OCI-LY1 (cell line): ENCODE data around the gene TNS1.

Experiments
- H2AFZ ChIP-seq: fragments of 200-600 bp; sonication (generic), shearing (Covaris generic); 2 replicates; pipeline ENCODE4 v1.6.0; 2014; ENCODE audit warnings: antibody characterized with exemption, mild to moderate bottlenecking, low read length
- H3F3A ChIP-seq: fragments of 200-600 bp; sonication (generic), shearing (Covaris generic); 2 replicates; pipeline ENCODE4 v1.6.0; 2014; ENCODE audit warnings: mild to moderate bottlenecking, antibody characterized with exemption, low read length, moderate library complexity; ENCODE audit not compliant: insufficient read depth
- H3K27ac ChIP-seq: fragments of 200-600 bp; sonication (generic); 2 replicates; pipeline ENCODE4 v1.5.1; 2014; ENCODE audit warnings: low read length, mixed run types, mild to moderate bottlenecking, low read depth; ENCODE audit not compliant: poor library complexity, severe bottlenecking
- H3K27me3 ChIP-seq: fragments of 200-600 bp; sonication (generic); 2 replicates; pipeline ENCODE4 v1.6.0; 2014; ENCODE audit warnings: antibody characterized with exemption, mild to moderate bottlenecking, low read length, moderate library complexity; ENCODE audit not compliant: insufficient read depth
- H3K36me3 ChIP-seq: fragments of 200-600 bp; sonication (generic); 2 replicates; pipeline ENCODE4 v1.6.1; 2014; ENCODE audit warnings: mild to moderate bottlenecking, antibody characterized with exemption, low read length, moderate library complexity, mixed read lengths; ENCODE audit not compliant: insufficient read depth
- H3K4me1 ChIP-seq: fragments of 200-600 bp; sonication (generic); 2 replicates; pipeline ENCODE4 v1.5.1; 2014; ENCODE audit warnings: mild to moderate bottlenecking, low read length, moderate library complexity; ENCODE audit not compliant: insufficient read depth, severe bottlenecking
- H3K4me2 ChIP-seq: fragments of 200-600 bp; sonication (generic), shearing (Covaris generic); 2 replicates; pipeline ENCODE4 v1.6.1; 2014; ENCODE audit warnings: low read length
- H3K4me3 ChIP-seq: fragments of 200-600 bp; sonication (generic); 2 replicates; pipeline ENCODE4 v1.5.1; 2014; ENCODE audit warnings: low read length, low read depth, mild to moderate bottlenecking, mixed read lengths; ENCODE audit not compliant: poor library complexity, severe bottlenecking
- H3K79me2 ChIP-seq: fragments of 200-600 bp; shearing (Covaris generic); 2 replicates; pipeline ENCODE4 v1.6.1; 2016; ENCODE audit warnings: mixed run types, low read length, mixed read lengths; ENCODE audit not compliant: insufficient read depth
- H3K9ac ChIP-seq: fragments of 200-600 bp; sonication (generic), shearing (Covaris generic); 2 replicates; pipeline ENCODE4 v1.6.1; 2014; ENCODE audit warnings: mild to moderate bottlenecking, low read length, mixed read lengths
- H3K9me2 ChIP-seq: fragments of 200-600 bp; sonication (generic), shearing (Covaris generic); 2 replicates; pipeline ENCODE4 v1.6.1; 2014; ENCODE audit warnings: low read depth, mild to moderate bottlenecking, low read length, mixed read lengths
- H3K9me3 ChIP-seq: fragments of 200-600 bp; shearing (Covaris generic); 2 replicates; pipeline ENCODE4 v1.6.1; 2014; ENCODE audit warnings: low read length, mixed read lengths
- H4K20me1 ChIP-seq: fragments of 200-600 bp; sonication (generic), shearing (Covaris generic); 2 replicates; pipeline ENCODE4 v1.6.0; 2016; ENCODE audit warnings: mild to moderate bottlenecking, low read length; ENCODE audit not compliant: insufficient read depth
- EZH2 ChIP-seq: fragments of 200-600 bp; sonication (generic), shearing (Covaris generic); IDR thresholded peaks from 2 replicates; pipeline ENCODE4 v1.8.0; 2017; ENCODE audit warnings: borderline replicate concordance, mixed run types, mild to moderate bottlenecking, antibody characterized with exemption, low read length, moderate library complexity, mixed read lengths
- TF ChIP-seq, protein P1 (sequence below): fragments of 200-600 bp; sonication (generic), shearing (Covaris generic); IDR thresholded peaks from 2 replicates; pipeline ENCODE4 v1.5.1; 2017; ENCODE audit warnings: mild to moderate bottlenecking, antibody characterized with exemption, low read length, moderate library complexity, mixed read lengths

The TNS1 gene

DNA sequence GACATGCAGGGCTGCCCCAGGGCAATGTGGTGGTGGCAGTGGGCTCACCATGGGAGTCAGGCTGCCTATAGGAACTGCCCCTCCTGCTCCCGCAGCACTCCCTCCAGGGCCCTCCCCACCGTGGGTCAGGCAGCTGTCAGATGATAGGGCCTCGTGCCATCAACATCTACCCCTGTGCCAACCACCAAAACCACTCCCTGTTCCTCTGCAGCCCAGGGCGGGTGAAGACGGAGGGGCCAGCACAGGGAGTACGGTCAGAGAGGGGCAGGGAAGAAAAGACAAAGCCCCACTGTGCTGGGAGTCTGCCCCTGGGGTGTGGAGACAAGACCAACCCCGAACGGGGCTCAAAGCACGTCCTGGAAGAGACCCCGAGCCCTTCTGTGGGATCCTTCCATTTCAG, 97.4 kb downstream of the TNS1 start:
- Histone ChIP-seq H3K4me2 (no peak overlapping the region), H3K9me2 (no peaks in the 10 kb centered on the region), H2AFZ (no peak overlapping the region), H3K79me2 (no peaks in the 10 kb centered on the region), H3K9ac (no peak overlapping the region), H3K9me3 (no peaks in the 10 kb centered on the region), H3K4me1 (peaks cover 19% of the 10 kb centered on the region), H3K36me3 (no peaks in the 10 kb centered on the region), H3K27me3 (no peaks in the 10 kb centered on the region; the same call in 1 of the 2 replicates), H3F3A (no peaks in the 10 kb centered on the region), H3K27ac (no peak overlapping the region), H3K4me3 (no peak overlapping the region), H4K20me1 (no peaks in the 10 kb centered on the region)
- TF ChIP-seq, protein P1, sequence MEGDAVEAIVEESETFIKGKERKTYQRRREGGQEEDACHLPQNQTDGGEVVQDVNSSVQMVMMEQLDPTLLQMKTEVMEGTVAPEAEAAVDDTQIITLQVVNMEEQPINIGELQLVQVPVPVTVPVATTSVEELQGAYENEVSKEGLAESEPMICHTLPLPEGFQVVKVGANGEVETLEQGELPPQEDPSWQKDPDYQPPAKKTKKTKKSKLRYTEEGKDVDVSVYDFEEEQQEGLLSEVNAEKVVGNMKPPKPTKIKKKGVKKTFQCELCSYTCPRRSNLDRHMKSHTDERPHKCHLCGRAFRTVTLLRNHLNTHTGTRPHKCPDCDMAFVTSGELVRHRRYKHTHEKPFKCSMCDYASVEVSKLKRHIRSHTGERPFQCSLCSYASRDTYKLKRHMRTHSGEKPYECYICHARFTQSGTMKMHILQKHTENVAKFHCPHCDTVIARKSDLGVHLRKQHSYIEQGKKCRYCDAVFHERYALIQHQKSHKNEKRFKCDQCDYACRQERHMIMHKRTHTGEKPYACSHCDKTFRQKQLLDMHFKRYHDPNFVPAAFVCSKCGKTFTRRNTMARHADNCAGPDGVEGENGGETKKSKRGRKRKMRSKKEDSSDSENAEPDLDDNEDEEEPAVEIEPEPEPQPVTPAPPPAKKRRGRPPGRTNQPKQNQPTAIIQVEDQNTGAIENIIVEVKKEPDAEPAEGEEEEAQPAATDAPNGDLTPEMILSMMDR = no peak
- no peak for TF ChIP-seq EZH2

DNA sequence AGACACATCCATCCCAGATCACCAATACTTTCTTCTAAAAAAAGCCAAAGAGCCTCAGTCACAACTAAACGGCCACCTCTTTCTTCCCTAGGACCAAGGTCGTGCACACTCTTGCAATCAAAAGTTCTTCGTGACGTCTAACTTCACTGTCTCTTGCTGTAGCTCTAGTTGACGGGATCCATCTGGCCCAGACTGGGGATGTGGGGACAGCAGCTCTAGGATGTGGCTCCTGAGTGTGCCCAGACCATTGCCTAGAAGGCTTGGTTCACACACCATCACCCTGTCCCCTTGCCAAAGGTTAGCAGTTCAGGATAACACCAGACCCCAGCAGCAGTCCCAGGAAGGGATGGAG, 98.2 kb downstream of the TNS1 start:
- H3K27ac ChIP-seq = no peak overlapping the region
- no peak overlapping the region for H2AFZ ChIP-seq
- H3K9me3 ChIP-seq = no peaks in the 10 kb centered on the region
- H3K4me3 ChIP-seq = no peak overlapping the region
- H3K4me2 ChIP-seq = no peak overlapping the region
- H3K79me2 ChIP-seq = no peaks in the 10 kb centered on the region
- H3F3A ChIP-seq = no peaks in the 10 kb centered on the region
- H4K20me1 ChIP-seq = no peaks in the 10 kb centered on the region
- H3K27me3 ChIP-seq = no peaks in the 10 kb centered on the region; the same call in 1 of the 2 replicates
- H3K36me3 ChIP-seq = no peaks in the 10 kb centered on the region
- no peaks in the 10 kb centered on the region for H3K9me2 ChIP-seq
- H3K4me1 ChIP-seq = peaks cover 19% of the 10 kb centered on the region
- H3K9ac ChIP-seq = no peak overlapping the region
- TF ChIP-seq, protein P1 = no peak
- TF ChIP-seq EZH2 = no peak

DNA sequence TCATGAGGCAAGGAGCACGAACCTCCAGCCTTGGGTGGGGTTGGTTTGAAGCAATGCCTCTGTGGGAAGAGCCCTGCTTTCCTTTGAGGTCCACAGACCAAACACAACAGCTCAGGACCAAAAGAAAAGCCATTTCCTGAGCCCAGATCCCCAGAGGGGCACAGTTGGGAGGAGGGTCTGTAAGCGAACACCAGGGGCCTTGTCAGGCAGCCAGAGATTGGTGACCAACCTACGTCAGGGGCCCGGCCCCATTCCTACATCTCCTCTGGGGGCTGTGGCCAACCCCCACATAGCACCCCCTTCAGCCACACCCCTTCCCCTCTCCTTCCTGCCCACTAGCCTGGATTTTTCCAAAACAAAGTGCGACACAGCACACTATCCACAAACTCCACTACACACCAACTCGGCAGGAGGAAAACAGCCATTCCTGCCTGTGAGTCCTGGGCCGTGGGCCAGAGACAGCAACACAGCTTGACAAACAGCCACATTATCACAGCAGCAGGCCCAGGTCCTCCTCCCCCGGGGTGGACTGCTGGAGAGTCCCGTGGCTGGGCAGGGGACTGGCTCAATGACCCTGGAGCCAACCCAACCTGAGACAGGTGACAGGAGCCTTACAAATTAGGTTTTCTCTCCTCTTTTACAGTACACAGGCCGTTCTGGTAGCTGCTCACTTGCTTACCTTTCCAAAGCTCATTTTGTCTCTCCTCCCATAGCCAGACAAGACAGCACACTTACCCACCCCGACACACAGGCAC, 98.8 kb downstream of the TNS1 start:
- H3K9me3 ChIP-seq = no peaks in the 10 kb centered on the region
- H3K27ac ChIP-seq = no peak overlapping the region
- H3K27me3 ChIP-seq = no peaks in the 10 kb centered on the region; the same call in none of the 2 replicates
- no peaks in the 10 kb centered on the region for H3K36me3 ChIP-seq
- no peak overlapping the region for H3K9ac ChIP-seq
- H3K4me1 ChIP-seq = peaks cover 19% of the 10 kb centered on the region
- H3K4me3 ChIP-seq = no peak overlapping the region
- no peaks in the 10 kb centered on the region for H3F3A ChIP-seq
- no peak overlapping the region for H2AFZ ChIP-seq
- no peak overlapping the region for H3K4me2 ChIP-seq
- TF ChIP-seq EZH2 = no peak
- TF ChIP-seq, protein P1 = no peak
- no peaks in the 10 kb centered on the region for H3K9me2 ChIP-seq
- H3K79me2 ChIP-seq = no peaks in the 10 kb centered on the region
- no peaks in the 10 kb centered on the region for H4K20me1 ChIP-seq
